ENCODE data around the gene ANKAR.
"Not testable (repeated sequence)": the region's sequence is repeated elsewhere in the genome, so short reads cannot be mapped to it uniquely, and the experiment has no call there.

Gene ANKAR

GRCh38 chr2:189657867-189658266 lies 16.6 kb upstream of the ANKAR start:
- in situ Hi-C loops (cut with MboI; ENCODE audit: low sequenced_read_pairs): no loop called here

- in situ Hi-C loops (cut with MboI; ENCODE audit: low sequenced_read_pairs): no loop called here
Observed at GRCh38 chr2:189658306-189659212, 15.9 kb upstream of the ANKAR start.

- in situ Hi-C loops (cut with MboI; ENCODE audit: low sequenced_read_pairs): no loop called here
Observed at GRCh38 chr2:189659734-189660133, 14.7 kb upstream of the ANKAR start.

GRCh38 chr2:189660803-189661147 lies 13.7 kb upstream of the ANKAR start:
- in situ Hi-C loops (cut with MboI; ENCODE audit: low sequenced_read_pairs): no loop called here

GRCh38 chr2:189661148-189661956 lies 13.1 kb upstream of the ANKAR start, which contains the start of gene ASNSD1:
Gene ASNSD1, plus strand, starts transcription at chr2:189661459. Its CDS starts 4,674 bp downstream, at chr2:189666133.
- in situ Hi-C loops (cut with MboI; ENCODE audit: low sequenced_read_pairs): no loop called here

GRCh38 chr2:189661957-189662321 lies 12.5 kb upstream of the ANKAR start:
- in situ Hi-C loops (cut with MboI; ENCODE audit: low sequenced_read_pairs): no loop called here

- in situ Hi-C loops (cut with MboI; ENCODE audit: low sequenced_read_pairs): no loop called here
Observed at GRCh38 chr2:189662669-189663226, 11.7 kb upstream of the ANKAR start.

GRCh38 chr2:189663319-189663718 lies 11.2 kb upstream of the ANKAR start:
- in situ Hi-C loops (cut with MboI; ENCODE audit: low sequenced_read_pairs): not testable (repeated sequence)

- in situ Hi-C loops (cut with MboI; ENCODE audit: low sequenced_read_pairs): no loop called here
Observed at GRCh38 chr2:189669913-189670312, 4.6 kb upstream of the ANKAR start.

GRCh38 chr2:189673661-189674373 lies 653 bp upstream of the ANKAR start:
- in situ Hi-C loops (cut with MboI; ENCODE audit: low sequenced_read_pairs): no loop called here

GRCh38 chr2:189676471-189676870 lies 2.0 kb downstream of the ANKAR start:
- in situ Hi-C loops (cut with MboI; ENCODE audit: low sequenced_read_pairs): no loop called here

GRCh38 chr2:189679226-189679625 lies 4.8 kb downstream of the ANKAR start:
- in situ Hi-C loops (cut with MboI; ENCODE audit: low sequenced_read_pairs): no loop called here

- in situ Hi-C loops (cut with MboI; ENCODE audit: low sequenced_read_pairs): no loop called here
Observed at GRCh38 chr2:189681203-189681602, 6.7 kb downstream of the ANKAR start.

GRCh38 chr2:189681903-189682302 lies 7.4 kb downstream of the ANKAR start:
- in situ Hi-C loops (cut with MboI; ENCODE audit: low sequenced_read_pairs): no loop called here

GRCh38 chr2:189683348-189683747 lies 8.9 kb downstream of the ANKAR start:
- in situ Hi-C loops (cut with MboI; ENCODE audit: low sequenced_read_pairs): no loop called here

GRCh38 chr2:189684811-189685210 lies 10.3 kb downstream of the ANKAR start:
- in situ Hi-C loops (cut with MboI; ENCODE audit: low sequenced_read_pairs): no loop called here

GRCh38 chr2:189685540-189686229 lies 11.2 kb downstream of the ANKAR start:
- in situ Hi-C loops (cut with MboI; ENCODE audit: low sequenced_read_pairs): no loop called here

- in situ Hi-C loops (cut with MboI; ENCODE audit: low sequenced_read_pairs): not testable (repeated sequence)
Observed at GRCh38 chr2:189687796-189688195, 13.3 kb downstream of the ANKAR start.

GRCh38 chr2:189696223-189696622 lies 21.8 kb downstream of the ANKAR start:
- in situ Hi-C loops (cut with MboI; ENCODE audit: low sequenced_read_pairs): no loop called here
